Measurements from ENCODE around the gene TBC1D20. TPM values are rescaled to one million over a fixed set of nuclear protein-coding genes. Genes with fewer than 3 reads are reported as not detected.

TBC1D20 gene
- total and polyA plus RNA-seq, 2 experiments from 2014 or later, result 4.8 to 15.0 TPM

GRCh38 chr20:492159-492558 is 29.8 kb upstream of the TBC1D20 start:
- no peaks in the 10 kb centered on the region for H3K4me1 Mint-ChIP-seq
- H3K27ac ChIP-seq (ENCODE audit: low read depth), result no peak overlapping the region
- H3K4me3 ChIP-seq, result no peak overlapping the region
- H3K4me2 ChIP-seq, result no peak overlapping the region
- H3K9me2 ChIP-seq (ENCODE audit: insufficient read depth), result no peaks in the 10 kb centered on the region
- H3K27me3 Mint-ChIP-seq (ENCODE audit: insufficient read depth, low read depth, poor library complexity), result peaks cover 3% of the 10 kb centered on the region
- peaks cover 7% of the 10 kb centered on the region; the same call in 1 of the 2 replicates for H3K79me2 ChIP-seq (replicated peaks; ENCODE audit: insufficient read depth)
- H3K27ac Mint-ChIP-seq, result no peak overlapping the region
- H3K36me3 ChIP-seq (ENCODE audit: insufficient read depth), result peaks cover 76% of the 10 kb centered on the region
- no peak overlapping the region for H2AFZ ChIP-seq
- TF ChIP-seq POLR2AphosphoS5 (IDR thresholded peaks at IDR 0.05; ENCODE audit: low read depth), result no peak
- TF ChIP-seq CREB1 (CRISPR knock-in tag; IDR thresholded peaks at IDR 0.05; ENCODE audit: low read depth), result no peak
- TF ChIP-seq, protein P1, sequence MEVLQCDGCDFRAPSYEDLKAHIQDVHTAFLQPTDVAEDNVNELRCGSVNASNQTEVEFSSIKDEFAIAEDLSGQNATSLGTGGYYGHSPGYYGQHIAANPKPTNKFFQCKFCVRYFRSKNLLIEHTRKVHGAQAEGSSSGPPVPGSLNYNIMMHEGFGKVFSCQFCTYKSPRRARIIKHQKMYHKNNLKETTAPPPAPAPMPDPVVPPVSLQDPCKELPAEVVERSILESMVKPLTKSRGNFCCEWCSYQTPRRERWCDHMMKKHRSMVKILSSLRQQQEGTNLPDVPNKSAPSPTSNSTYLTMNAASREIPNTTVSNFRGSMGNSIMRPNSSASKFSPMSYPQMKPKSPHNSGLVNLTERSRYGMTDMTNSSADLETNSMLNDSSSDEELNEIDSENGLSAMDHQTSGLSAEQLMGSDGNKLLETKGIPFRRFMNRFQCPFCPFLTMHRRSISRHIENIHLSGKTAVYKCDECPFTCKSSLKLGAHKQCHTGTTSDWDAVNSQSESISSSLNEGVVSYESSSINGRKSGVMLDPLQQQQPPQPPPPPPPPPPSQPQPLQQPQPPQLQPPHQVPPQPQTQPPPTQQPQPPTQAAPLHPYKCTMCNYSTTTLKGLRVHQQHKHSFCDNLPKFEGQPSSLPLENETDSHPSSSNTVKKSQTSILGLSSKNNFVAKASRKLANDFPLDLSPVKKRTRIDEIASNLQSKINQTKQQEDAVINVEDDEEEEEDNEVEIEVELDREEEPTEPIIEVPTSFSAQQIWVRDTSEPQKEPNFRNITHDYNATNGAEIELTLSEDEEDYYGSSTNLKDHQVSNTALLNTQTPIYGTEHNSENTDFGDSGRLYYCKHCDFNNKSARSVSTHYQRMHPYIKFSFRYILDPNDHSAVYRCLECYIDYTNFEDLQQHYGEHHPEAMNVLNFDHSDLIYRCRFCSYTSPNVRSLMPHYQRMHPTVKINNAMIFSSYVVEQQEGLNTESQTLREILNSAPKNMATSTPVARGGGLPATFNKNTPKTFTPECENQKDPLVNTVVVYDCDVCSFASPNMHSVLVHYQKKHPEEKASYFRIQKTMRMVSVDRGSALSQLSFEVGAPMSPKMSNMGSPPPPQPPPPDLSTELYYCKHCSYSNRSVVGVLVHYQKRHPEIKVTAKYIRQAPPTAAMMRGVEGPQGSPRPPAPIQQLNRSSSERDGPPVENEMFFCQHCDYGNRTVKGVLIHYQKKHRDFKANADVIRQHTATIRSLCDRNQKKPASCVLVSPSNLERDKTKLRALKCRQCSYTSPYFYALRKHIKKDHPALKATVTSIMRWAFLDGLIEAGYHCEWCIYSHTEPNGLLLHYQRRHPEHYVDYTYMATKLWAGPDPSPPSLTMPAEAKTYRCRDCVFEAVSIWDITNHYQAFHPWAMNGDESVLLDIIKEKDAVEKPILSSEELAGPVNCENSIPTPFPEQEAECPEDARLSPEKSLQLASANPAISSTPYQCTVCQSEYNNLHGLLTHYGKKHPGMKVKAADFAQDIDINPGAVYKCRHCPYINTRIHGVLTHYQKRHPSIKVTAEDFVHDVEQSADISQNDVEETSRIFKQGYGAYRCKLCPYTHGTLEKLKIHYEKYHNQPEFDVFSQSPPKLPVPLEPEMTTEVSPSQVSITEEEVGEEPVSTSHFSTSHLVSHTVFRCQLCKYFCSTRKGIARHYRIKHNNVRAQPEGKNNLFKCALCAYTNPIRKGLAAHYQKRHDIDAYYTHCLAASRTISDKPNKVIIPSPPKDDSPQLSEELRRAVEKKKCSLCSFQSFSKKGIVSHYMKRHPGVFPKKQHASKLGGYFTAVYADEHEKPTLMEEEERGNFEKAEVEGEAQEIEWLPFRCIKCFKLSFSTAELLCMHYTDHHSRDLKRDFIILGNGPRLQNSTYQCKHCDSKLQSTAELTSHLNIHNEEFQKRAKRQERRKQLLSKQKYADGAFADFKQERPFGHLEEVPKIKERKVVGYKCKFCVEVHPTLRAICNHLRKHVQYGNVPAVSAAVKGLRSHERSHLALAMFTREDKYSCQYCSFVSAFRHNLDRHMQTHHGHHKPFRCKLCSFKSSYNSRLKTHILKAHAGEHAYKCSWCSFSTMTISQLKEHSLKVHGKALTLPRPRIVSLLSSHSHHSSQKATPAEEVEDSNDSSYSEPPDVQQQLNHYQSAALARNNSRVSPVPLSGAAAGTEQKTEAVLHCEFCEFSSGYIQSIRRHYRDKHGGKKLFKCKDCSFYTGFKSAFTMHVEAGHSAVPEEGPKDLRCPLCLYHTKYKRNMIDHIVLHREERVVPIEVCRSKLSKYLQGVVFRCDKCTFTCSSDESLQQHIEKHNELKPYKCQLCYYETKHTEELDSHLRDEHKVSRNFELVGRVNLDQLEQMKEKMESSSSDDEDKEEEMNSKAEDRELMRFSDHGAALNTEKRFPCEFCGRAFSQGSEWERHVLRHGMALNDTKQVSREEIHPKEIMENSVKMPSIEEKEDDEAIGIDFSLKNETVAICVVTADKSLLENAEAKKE (CRISPR knock-in tag; IDR thresholded peaks at IDR 0.05), result no peak
- no peak for TF ChIP-seq ETS1 (IDR thresholded peaks at IDR 0.05)
- TF ChIP-seq, protein P2, sequence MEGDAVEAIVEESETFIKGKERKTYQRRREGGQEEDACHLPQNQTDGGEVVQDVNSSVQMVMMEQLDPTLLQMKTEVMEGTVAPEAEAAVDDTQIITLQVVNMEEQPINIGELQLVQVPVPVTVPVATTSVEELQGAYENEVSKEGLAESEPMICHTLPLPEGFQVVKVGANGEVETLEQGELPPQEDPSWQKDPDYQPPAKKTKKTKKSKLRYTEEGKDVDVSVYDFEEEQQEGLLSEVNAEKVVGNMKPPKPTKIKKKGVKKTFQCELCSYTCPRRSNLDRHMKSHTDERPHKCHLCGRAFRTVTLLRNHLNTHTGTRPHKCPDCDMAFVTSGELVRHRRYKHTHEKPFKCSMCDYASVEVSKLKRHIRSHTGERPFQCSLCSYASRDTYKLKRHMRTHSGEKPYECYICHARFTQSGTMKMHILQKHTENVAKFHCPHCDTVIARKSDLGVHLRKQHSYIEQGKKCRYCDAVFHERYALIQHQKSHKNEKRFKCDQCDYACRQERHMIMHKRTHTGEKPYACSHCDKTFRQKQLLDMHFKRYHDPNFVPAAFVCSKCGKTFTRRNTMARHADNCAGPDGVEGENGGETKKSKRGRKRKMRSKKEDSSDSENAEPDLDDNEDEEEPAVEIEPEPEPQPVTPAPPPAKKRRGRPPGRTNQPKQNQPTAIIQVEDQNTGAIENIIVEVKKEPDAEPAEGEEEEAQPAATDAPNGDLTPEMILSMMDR (conservative IDR thresholded peaks at IDR 0.05; ENCODE audit: low read depth in 2 of 2), result no peak
- TF ChIP-seq, protein P3, sequence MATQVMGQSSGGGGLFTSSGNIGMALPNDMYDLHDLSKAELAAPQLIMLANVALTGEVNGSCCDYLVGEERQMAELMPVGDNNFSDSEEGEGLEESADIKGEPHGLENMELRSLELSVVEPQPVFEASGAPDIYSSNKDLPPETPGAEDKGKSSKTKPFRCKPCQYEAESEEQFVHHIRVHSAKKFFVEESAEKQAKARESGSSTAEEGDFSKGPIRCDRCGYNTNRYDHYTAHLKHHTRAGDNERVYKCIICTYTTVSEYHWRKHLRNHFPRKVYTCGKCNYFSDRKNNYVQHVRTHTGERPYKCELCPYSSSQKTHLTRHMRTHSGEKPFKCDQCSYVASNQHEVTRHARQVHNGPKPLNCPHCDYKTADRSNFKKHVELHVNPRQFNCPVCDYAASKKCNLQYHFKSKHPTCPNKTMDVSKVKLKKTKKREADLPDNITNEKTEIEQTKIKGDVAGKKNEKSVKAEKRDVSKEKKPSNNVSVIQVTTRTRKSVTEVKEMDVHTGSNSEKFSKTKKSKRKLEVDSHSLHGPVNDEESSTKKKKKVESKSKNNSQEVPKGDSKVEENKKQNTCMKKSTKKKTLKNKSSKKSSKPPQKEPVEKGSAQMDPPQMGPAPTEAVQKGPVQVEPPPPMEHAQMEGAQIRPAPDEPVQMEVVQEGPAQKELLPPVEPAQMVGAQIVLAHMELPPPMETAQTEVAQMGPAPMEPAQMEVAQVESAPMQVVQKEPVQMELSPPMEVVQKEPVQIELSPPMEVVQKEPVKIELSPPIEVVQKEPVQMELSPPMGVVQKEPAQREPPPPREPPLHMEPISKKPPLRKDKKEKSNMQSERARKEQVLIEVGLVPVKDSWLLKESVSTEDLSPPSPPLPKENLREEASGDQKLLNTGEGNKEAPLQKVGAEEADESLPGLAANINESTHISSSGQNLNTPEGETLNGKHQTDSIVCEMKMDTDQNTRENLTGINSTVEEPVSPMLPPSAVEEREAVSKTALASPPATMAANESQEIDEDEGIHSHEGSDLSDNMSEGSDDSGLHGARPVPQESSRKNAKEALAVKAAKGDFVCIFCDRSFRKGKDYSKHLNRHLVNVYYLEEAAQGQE (IDR thresholded peaks at IDR 0.05; ENCODE audit: unreplicated experiment), result no peak
- no peak for TF ChIP-seq ZNF331 (CRISPR knock-in tag; IDR thresholded peaks at IDR 0.05; ENCODE audit: low read depth)
- no peak for TF ChIP-seq STAT1 (IDR thresholded peaks at IDR 0.05; ENCODE audit: unreplicated experiment)
- TF ChIP-seq EZH2 (IDR thresholded peaks at IDR 0.05; ENCODE audit: low read depth, unreplicated experiment), result no peak
- no peak for TF ChIP-seq EZH2phosphoT487 (IDR thresholded peaks at IDR 0.05; ENCODE audit: unreplicated experiment)
- TF ChIP-seq ZNF114 (CRISPR knock-in tag; IDR thresholded peaks at IDR 0.05), result no peak
- TF ChIP-seq JUNB (IDR thresholded peaks at IDR 0.05; ENCODE audit: unreplicated experiment), result no peak
- TF ChIP-seq NANOG (IDR thresholded peaks at IDR 0.05; ENCODE audit: borderline replicate concordance), result no peak
- no peaks in the 10 kb centered on the region for H3K27me3 ChIP-seq (ENCODE audit: insufficient read depth)
- peaks cover 32% of the 10 kb centered on the region for H4K20me1 ChIP-seq (replicated peaks; ENCODE audit: insufficient read depth)
- H3K4me1 ChIP-seq (ENCODE audit: insufficient read depth), result no peaks in the 10 kb centered on the region
- no peak for ATAC-seq
- no peak overlapping the region for H3K4me3 Mint-ChIP-seq
- no peaks in the 10 kb centered on the region for H3K9me3 Mint-ChIP-seq
- no peak for DNase-seq (ENCODE audit: low spot score)
- peaks cover 92% of the 10 kb centered on the region for H3K36me3 Mint-ChIP-seq (ENCODE audit: low read depth)
- H3F3A ChIP-seq (replicated peaks; ENCODE audit: low read depth), result peaks cover 6% of the 10 kb centered on the region

Data from GM23338 (cell line).